Hepatocyte (in vitro differentiated cells): ENCODE measurements around the gene PRKCZ. TPM values are rescaled to one million over a fixed set of nuclear protein-coding genes. Genes with fewer than 3 reads are reported as not detected.

Experiments
- DNase-seq: peaks from one replicate; pipeline ENCODE4 v3.0.0-alpha.2; 2016; ENCODE audit warnings: low spot score
- H2AFZ ChIP-seq: fragments of 200-600 bp; sonication (generic); 2 replicates; pipeline ENCODE4 v1.6.0; 2016; ENCODE audit warnings: antibody characterized with exemption, mild to moderate bottlenecking
- H3K27ac ChIP-seq: fragments of 200-600 bp; sonication (generic); 2 replicates; pipeline ENCODE4 v1.5.1; 2016; ENCODE audit warnings: mild to moderate bottlenecking
- H3K27me3 ChIP-seq: fragments of 200-600 bp; sonication (generic); 2 replicates; pipeline ENCODE4 v1.6.1; 2016
- H3K36me3 ChIP-seq: fragments of 200-600 bp; sonication (generic); replicated peaks from 2 replicates; pipeline ENCODE4 v1.5.1; 2016; ENCODE audit warnings: low read depth; ENCODE audit not compliant: insufficient read depth
- H3K4me1 ChIP-seq: fragments of 200-600 bp; sonication (generic); 2 replicates; pipeline ENCODE4 v1.5.1; 2016; ENCODE audit warnings: mild to moderate bottlenecking, moderate library complexity; ENCODE audit not compliant: insufficient read depth
- H3K4me2 ChIP-seq: fragments of 200-600 bp; sonication (generic); 2 replicates; pipeline ENCODE4 v1.6.0; 2016
- H3K4me3 ChIP-seq: fragments of 200-600 bp; sonication (generic); 2 replicates; pipeline ENCODE4 v1.5.1; 2016; ENCODE audit warnings: mild to moderate bottlenecking
- H3K79me2 ChIP-seq: fragments of 200-600 bp; sonication (generic); 2 replicates; pipeline ENCODE4 v1.6.0; 2017; ENCODE audit warnings: mild to moderate bottlenecking
- H3K9me2 ChIP-seq: fragments of 200-600 bp; sonication (generic); replicated peaks from 2 replicates; pipeline ENCODE4 v1.6.0; 2017; ENCODE audit warnings: mild to moderate bottlenecking; ENCODE audit not compliant: insufficient read depth
- H3K9me3 ChIP-seq: fragments of 200-600 bp; sonication (generic); 2 replicates; pipeline ENCODE4 v1.5.1; 2016; ENCODE audit warnings: low read depth, mild to moderate bottlenecking
- H4K20me1 ChIP-seq: fragments of 200-600 bp; sonication (generic); 2 replicates; pipeline ENCODE4 v1.6.0; 2016; ENCODE audit warnings: mild to moderate bottlenecking; ENCODE audit not compliant: insufficient read depth, poor library complexity, severe bottlenecking
- CTCF ChIP-seq: fragments of 200-600 bp; sonication (generic); IDR thresholded peaks from 2 replicates; pipeline ENCODE4 v1.5.1; 2016; ENCODE audit warnings: antibody characterized with exemption, mild to moderate bottlenecking; ENCODE audit not compliant: poor library complexity
- EZH2 ChIP-seq: fragments of 200-600 bp; sonication (generic); IDR thresholded peaks from 2 replicates; pipeline ENCODE4 v1.6.1; 2016; ENCODE audit warnings: antibody characterized with exemption, mild to moderate bottlenecking, borderline replicate concordance
- EZH2phosphoT487 ChIP-seq: fragments of 200-600 bp; sonication (generic); IDR thresholded peaks from one replicate; pipeline ENCODE4 v1.6.1; 2018; ENCODE audit warnings: antibody characterized with exemption, mild to moderate bottlenecking, low read depth, moderate library complexity; ENCODE audit not compliant: unreplicated experiment, severe bottlenecking
- WGBS: methylation state at CpG from one replicate; pipeline ENCODE4 v1.1.6; 2016; ENCODE audit warnings: low lambda C conversion rate; ENCODE audit errors: missing lambda C conversion rate; 5-methylcytosine and 5-hydroxymethylcytosine counted together
- polyA plus RNA-seq: library from polyadenylated mRNA; unstranded; fragments of >200 nt; fragmentation: Nextera tagmentation; extraction: Ambion mirVana; gene quantifications from 2 replicates; pipeline ENCODE4 v1.2.1, GENCODE V29; 2016
- total RNA-seq: library from RNA; depleted of rRNA; stranded (reverse); fragments of >200 nt; gene quantifications from 2 replicates; pipeline ENCODE4 v1.2.3, GENCODE V29; 2014

PRKCZ gene
- total and polyA plus RNA-seq, 2 experiments from 2014 or later: 41.0 to 52.3 TPM

GRCh38 chr1:2100780-2101108, 50.5 kb downstream of the PRKCZ start:
- H3K9me3 ChIP-seq: no peaks in the 10 kb centered on the region
- H3K36me3 ChIP-seq: no peaks in the 10 kb centered on the region
- 95% methylated on average over 4 of the region's 4 CpGs for WGBS

GRCh38 chr1:2101531-2101930, 51.3 kb downstream of the PRKCZ start:
- Histone ChIP-seq H3K36me3 (no peaks in the 10 kb centered on the region), H2AFZ (no peak overlapping the region), H3K9me3 (no peaks in the 10 kb centered on the region), H3K9me2 (no peaks in the 10 kb centered on the region), H3K4me2 (no peak overlapping the region), H3K27me3 (no peaks in the 10 kb centered on the region), H3K79me2 (peaks cover 22% of the 10 kb centered on the region), H3K4me3 (no peak overlapping the region), H3K27ac (no peak overlapping the region), H4K20me1 (no peaks in the 10 kb centered on the region), H3K4me1 (peaks cover 6% of the 10 kb centered on the region)
- 98% methylated on average over 16 of the region's 16 CpGs for WGBS
- TF ChIP-seq CTCF: no peak
- TF ChIP-seq EZH2: no peak
- no peak for TF ChIP-seq EZH2phosphoT487
- DNase-seq: no peak

More at GRCh38 chr1:2100780-2101108, 50.5 kb downstream of the PRKCZ start:
- no peak overlapping the region for H2AFZ ChIP-seq
- peaks cover 29% of the 10 kb centered on the region for H3K79me2 ChIP-seq
- TF ChIP-seq EZH2phosphoT487 (no peak), CTCF (no peak), EZH2 (no peak)
- H3K4me2 ChIP-seq: no peak overlapping the region
- H4K20me1 ChIP-seq: no peaks in the 10 kb centered on the region
- H3K9me2 ChIP-seq: no peaks in the 10 kb centered on the region
- no peaks in the 10 kb centered on the region for H3K27me3 ChIP-seq
- H3K27ac ChIP-seq: no peak overlapping the region
- no peak for DNase-seq
- H3K4me1 ChIP-seq: peaks cover 6% of the 10 kb centered on the region
- no peak overlapping the region for H3K4me3 ChIP-seq

GRCh38 chr1:2101946-2102345, 51.7 kb downstream of the PRKCZ start:
- Histone ChIP-seq H3K9me3 (no peaks in the 10 kb centered on the region), H3K4me1 (peaks cover 6% of the 10 kb centered on the region), H3K9me2 (no peaks in the 10 kb centered on the region), H3K4me3 (no peak overlapping the region), H3K27me3 (no peaks in the 10 kb centered on the region), H4K20me1 (no peaks in the 10 kb centered on the region), H3K79me2 (peaks cover 18% of the 10 kb centered on the region), H2AFZ (no peak overlapping the region), H3K4me2 (no peak overlapping the region), H3K36me3 (no peaks in the 10 kb centered on the region), H3K27ac (no peak overlapping the region)
- no peak for TF ChIP-seq EZH2phosphoT487
- TF ChIP-seq EZH2: no peak
- WGBS: 93% methylated on average over 8 of the region's 8 CpGs
- DNase-seq: no peak

- peaks cover 18% of the 10 kb centered on the region for H3K79me2 ChIP-seq
Measured at GRCh38 chr1:2102753-2103152, 52.5 kb downstream of the PRKCZ start.

More at GRCh38 chr1:2102753-2103152, 52.5 kb downstream of the PRKCZ start:
- WGBS: 95% methylated on average over 12 of the region's 12 CpGs
- TF ChIP-seq CTCF: no peak
- no peak for TF ChIP-seq EZH2phosphoT487
- TF ChIP-seq EZH2: no peak
- Histone ChIP-seq H3K4me1 (peaks cover 6% of the 10 kb centered on the region), H3K9me2 (no peaks in the 10 kb centered on the region), H3K4me3 (no peak overlapping the region), H3K27me3 (no peaks in the 10 kb centered on the region), H3K36me3 (no peaks in the 10 kb centered on the region), H3K27ac (no peak overlapping the region), H3K4me2 (no peak overlapping the region), H3K9me3 (no peaks in the 10 kb centered on the region), H4K20me1 (no peaks in the 10 kb centered on the region), H2AFZ (no peak overlapping the region)
- no peak for DNase-seq
